Aorta (tissue), 4 donors: ENCODE results near the gene AFF4. TPM values are rescaled to one million over a fixed set of nuclear protein-coding genes. Genes with fewer than 3 reads are reported as not detected.

Experiments used
- polyA plus RNA-seq, 2 donors: library from polyadenylated mRNA; stranded (reverse); fragments of 200-250 nt; gene quantifications; one replicate each; pipeline ENCODE4 v1.2.3, GENCODE V29; 2013
- total RNA-seq, 2 donors: library from RNA; stranded (reverse); fragmentation: NEBNext Ultra II Directional; extraction: Animal tissue kit (Norgen Biotek cat#: 25700); gene quantifications; one replicate each; pipeline ENCODE4 v1.2.1, GENCODE V29; 2021
- donor health status: healthy with polysubstance abuse.
- donor health status: Bipolar disorder and iron deficiency.
- donor health status: DM: no; HTN: no; CAD: no.
- donor health status: DM: yes; HTN: yes; CAD: no.

The AFF4 gene
- total and polyA plus RNA-seq, 4 donors: 8.4 to 131 (median 58.9) TPM

Other genes with a start within 250 kb of the AFF4 start
- 10 to 100 TPM; 10.1 to 15.1 TPM for gene KIF3A, start 226.1 kb downstream of the AFF4 start, total RNA-seq
- 10 to 100 TPM in 1 of 2 donors, 1 to 10 TPM in 1; 4.5 to 11.0 TPM for gene KIF3A, start 226.1 kb downstream of the AFF4 start, polyA plus RNA-seq
- gene CCNI2, start 216.2 kb downstream of the AFF4 start, total RNA-seq: not detected
- gene CCNI2, start 216.2 kb downstream of the AFF4 start, polyA plus RNA-seq: under 1 TPM in 1 of 2 donors, not detected in 1; 0.38 TPM
- gene SEPTIN8, start 186.4 kb downstream of the AFF4 start, total RNA-seq: 100 to 1,000 TPM in 1 of 2 donors, 10 to 100 TPM in 1; 56.7 to 103 TPM
- 10 to 100 TPM; 48.6 to 58.2 TPM for gene SEPTIN8, start 186.4 kb downstream of the AFF4 start, polyA plus RNA-seq
- under 1 TPM in 1 of 2 donors, not detected in 1; 0.18 TPM for gene SOWAHA, start 150.3 kb downstream of the AFF4 start, total RNA-seq
- gene SOWAHA, start 150.3 kb downstream of the AFF4 start, polyA plus RNA-seq: 1 to 10 TPM in 1 of 2 donors, under 1 TPM in 1; 0.41 to 9.5 TPM
- gene SHROOM1, start 133.0 kb downstream of the AFF4 start, total RNA-seq: 10 to 100 TPM in 1 of 2 donors, 1 to 10 TPM in 1; 6.1 to 15.0 TPM
- gene SHROOM1, start 133.0 kb downstream of the AFF4 start, polyA plus RNA-seq: 10 to 100 TPM in 1 of 2 donors, 1 to 10 TPM in 1; 1.4 to 11.7 TPM
- under 1 TPM; 0.19 to 0.39 TPM for gene GDF9, start 97.2 kb downstream of the AFF4 start, total RNA-seq
- under 1 TPM in 1 of 2 donors, not detected in 1; 0.84 TPM for gene GDF9, start 97.2 kb downstream of the AFF4 start, polyA plus RNA-seq
- 100 to 1,000 TPM; 212 to 249 TPM for gene UQCRQ, start 97.0 kb downstream of the AFF4 start, total RNA-seq
- 100 to 1,000 TPM; 249 to 397 TPM for gene UQCRQ, start 97.0 kb downstream of the AFF4 start, polyA plus RNA-seq
- gene LEAP2, start 90.0 kb downstream of the AFF4 start, total RNA-seq: 1 to 10 TPM; 1.3 to 2.1 TPM
- gene LEAP2, start 90.0 kb downstream of the AFF4 start, polyA plus RNA-seq: 1 to 10 TPM in 1 of 2 donors, under 1 TPM in 1; 0.88 to 1.7 TPM
- 10 to 100 TPM; 17.3 to 31.4 TPM for gene ZCCHC10, start 62.9 kb upstream of the AFF4 start, total RNA-seq
- 10 to 100 TPM; 11.3 to 40.8 TPM for gene ZCCHC10, start 62.9 kb upstream of the AFF4 start, polyA plus RNA-seq
- 100 to 1,000 TPM in 1 of 2 donors, 10 to 100 TPM in 1; 56.1 to 135 TPM for gene HSPA4, start 88.4 kb upstream of the AFF4 start, total RNA-seq
- gene HSPA4, start 88.4 kb upstream of the AFF4 start, polyA plus RNA-seq: 10 to 100 TPM; 51.3 to 54.0 TPM